SK-N-SH (cell line): ENCODE data around the gene CCNT1. TPM values are rescaled to one million over a fixed set of nuclear protein-coding genes. Genes with fewer than 3 reads are reported as not detected.

Source experiments
- CTCF ChIA-PET: fragments of 300-600, 350-600 bp; formaldehyde crosslinking; extraction: SDS; loops from one replicate; lab custom pipeline; 2021; lab: Yijun Ruan, JAX
- POLR2A ChIA-PET: fragments of 350-600 bp; sonication (Branson Sonifier 250); formaldehyde crosslinking; extraction: SDS; loops from one replicate; lab custom pipeline; 2020; ENCODE audit warnings: antibody characterized with exemption, inconsistent platforms; lab: Yijun Ruan, JAX
- DNase-seq: peaks from one replicate; pipeline ENCODE4 v3.0.0; 2012
- H2AFZ ChIP-seq: fragments of 200-600 bp; sonication (generic); 2 replicates; pipeline ENCODE4 v1.8.1; 2016; ENCODE audit warnings: antibody characterized with exemption, mild to moderate bottlenecking, low read depth
- H3F3A ChIP-seq: fragments of 200-600 bp; sonication (generic); replicated peaks from 2 replicates; pipeline ENCODE3; 2016; ENCODE audit warnings: antibody characterized with exemption, mild to moderate bottlenecking; ENCODE audit not compliant: insufficient read depth
- H3K27ac ChIP-seq, 2 experiments: fragments of 200-500 bp in 1 of 2; fragments of 200-600 bp in 1 of 2; sonication (Bioruptor generic) in 1 of 2; sonication (generic), shearing (Covaris generic) in 1 of 2; 2 replicates each; pipeline versions ENCODE4 v1.5.1 to v1.6.1; 2014 to 2016; ENCODE audit warnings: low read depth in 2 of 2, inconsistent platforms in 1 of 2, low read length in 1 of 2, mild to moderate bottlenecking in 1 of 2, mixed read lengths in 1 of 2
- H3K27me3 ChIP-seq: fragments of 200-600 bp; sonication (generic), shearing (Covaris generic); 2 replicates; pipeline ENCODE4 v1.6.1; 2016; ENCODE audit warnings: mixed run types; ENCODE audit not compliant: insufficient read depth
- H3K36me3 ChIP-seq, 2 experiments: fragments of 200-500 bp in 1 of 2; fragments of 200-600 bp in 1 of 2; sonication (Bioruptor generic) in 1 of 2; sonication (generic) in 1 of 2; replicated peaks in 1 of 2; 2 replicates each; pipeline versions ENCODE3 to v1.5.1; 2014 to 2016; ENCODE audit warnings: low read length in 1 of 2, mild to moderate bottlenecking in 1 of 2; ENCODE audit not compliant: insufficient read depth in 2 of 2, control insufficient read depth in 1 of 2
- H3K4me1 ChIP-seq, 2 experiments: fragments of 200-500 bp in 1 of 2; fragments of 200-600 bp in 1 of 2; sonication (Bioruptor generic) in 1 of 2; sonication (generic), shearing (Covaris generic) in 1 of 2; 2 replicates each; pipeline versions ENCODE4 v1.5.1 to v1.6.1; 2014 to 2016; ENCODE audit warnings: low read depth in 1 of 2, low read length in 1 of 2, mixed run types in 1 of 2; ENCODE audit not compliant: insufficient read depth in 2 of 2, control insufficient read depth in 1 of 2
- H3K4me2 ChIP-seq: fragments of 200-600 bp; sonication (generic), shearing (Covaris generic); 2 replicates; pipeline ENCODE4 v1.6.1; 2017; ENCODE audit warnings: mixed run types
- H3K4me3 ChIP-seq, 2 experiments: fragments of 200-500 bp in 1 of 2; fragments of 200-600 bp in 1 of 2; sonication (Bioruptor generic) in 1 of 2; sonication (generic), shearing (Covaris generic) in 1 of 2; 2 replicates each; pipeline versions ENCODE4 v1.5.1 to v1.8.1; 2014 to 2016; ENCODE audit warnings: low read depth in 2 of 2, inconsistent platforms in 1 of 2, low read length in 1 of 2, mild to moderate bottlenecking in 1 of 2, mixed read lengths in 1 of 2, moderate library complexity in 1 of 2
- H3K79me2 ChIP-seq: fragments of 200-600 bp; sonication (generic); 2 replicates; pipeline ENCODE4 v1.8.1; 2017; ENCODE audit warnings: mild to moderate bottlenecking; ENCODE audit not compliant: insufficient read depth
- H3K9ac ChIP-seq: fragments of 200-600 bp; sonication (generic); 2 replicates; pipeline ENCODE4 v1.6.1; 2017; ENCODE audit warnings: mixed run types
- H3K9me2 ChIP-seq: fragments of 200-600 bp; sonication (generic); 2 replicates; pipeline ENCODE4 v1.6.1; 2017; ENCODE audit warnings: mixed run types
- H3K9me3 ChIP-seq: fragments of 200-600 bp; sonication (generic); 2 replicates; pipeline ENCODE4 v1.6.1; 2017; ENCODE audit warnings: mixed run types, mild to moderate bottlenecking, moderate library complexity
- H4K20me1 ChIP-seq: fragments of 200-600 bp; sonication (generic); 2 replicates; pipeline ENCODE4 v1.6.1; 2017; ENCODE audit warnings: mild to moderate bottlenecking, mixed run types; ENCODE audit not compliant: insufficient read depth
- EZH2phosphoT487 ChIP-seq: fragments of 200-600 bp; sonication (generic); IDR thresholded peaks from 2 replicates; pipeline ENCODE4 v1.6.1; 2017; ENCODE audit warnings: low read depth, mixed run types, mild to moderate bottlenecking, antibody characterized with exemption, moderate library complexity, borderline replicate concordance
- FOSL2 ChIP-seq: IDR thresholded peaks from 2 replicates; pipeline ENCODE4 v1.4.0; 2012; ENCODE audit warnings: low read depth, mild to moderate bottlenecking, moderate library complexity, borderline replicate concordance
- JUND ChIP-seq: IDR thresholded peaks from 2 replicates; pipeline ENCODE4 v1.4.0; 2012
- NFIC ChIP-seq: IDR thresholded peaks from 2 replicates; pipeline ENCODE4 v1.4.0; 2012; ENCODE audit warnings: borderline replicate concordance
- NRF1 ChIP-seq: IDR thresholded peaks from 2 replicates; pipeline ENCODE4 v1.6.1; 2012; ENCODE audit warnings: low read depth, mild to moderate bottlenecking, low read length
- RAD21 ChIP-seq: IDR thresholded peaks from 2 replicates; pipeline ENCODE4 v1.6.1; 2012; ENCODE audit warnings: mild to moderate bottlenecking, low read length
- SIN3A ChIP-seq: IDR thresholded peaks from 2 replicates; pipeline ENCODE4 v1.6.1; 2012; ENCODE audit warnings: low read depth, mild to moderate bottlenecking, low read length, moderate library complexity, borderline replicate concordance
- TAF1 ChIP-seq: IDR thresholded peaks from 2 replicates; pipeline ENCODE4 v1.6.1; 2012; ENCODE audit warnings: low read depth, mild to moderate bottlenecking, low read length, moderate library complexity, borderline replicate concordance
- TCF12 ChIP-seq: IDR thresholded peaks from 2 replicates; pipeline ENCODE4 v1.4.0; 2012
- WGBS: methylation state at CpG from one replicate; pipeline ENCODE4 v1.1.6; 2017; ENCODE audit warnings: low lambda C conversion rate; 5-methylcytosine and 5-hydroxymethylcytosine counted together
- polyA plus RNA-seq, 3 experiments: library from polyadenylated mRNA; depleted of rRNA; stranded (reverse); fragments of >200 nt; gene quantifications; 2 replicates each; pipeline ENCODE4 v1.2.3, GENCODE V29; 2012
- TF ChIP-seq, protein P1 (sequence below): IDR thresholded peaks from 2 replicates; pipeline ENCODE4; 2012
- TF ChIP-seq, protein P2 (sequence below): IDR thresholded peaks from 2 replicates; pipeline ENCODE4 v1.4.0; 2012; ENCODE audit warnings: low read depth, borderline replicate concordance
- TF ChIP-seq, protein P3 (sequence below): fragments of 150-350 bp; IDR thresholded peaks from 2 replicates; pipeline ENCODE4 v1.6.1; 2017; ENCODE audit warnings: antibody characterized with exemption, low read length, low read depth, borderline replicate concordance

The CCNT1 gene
- polyA plus RNA-seq, 1 of the 3 experiments (the other 2 are of a cell fraction), result 7.2 TPM

DNA sequence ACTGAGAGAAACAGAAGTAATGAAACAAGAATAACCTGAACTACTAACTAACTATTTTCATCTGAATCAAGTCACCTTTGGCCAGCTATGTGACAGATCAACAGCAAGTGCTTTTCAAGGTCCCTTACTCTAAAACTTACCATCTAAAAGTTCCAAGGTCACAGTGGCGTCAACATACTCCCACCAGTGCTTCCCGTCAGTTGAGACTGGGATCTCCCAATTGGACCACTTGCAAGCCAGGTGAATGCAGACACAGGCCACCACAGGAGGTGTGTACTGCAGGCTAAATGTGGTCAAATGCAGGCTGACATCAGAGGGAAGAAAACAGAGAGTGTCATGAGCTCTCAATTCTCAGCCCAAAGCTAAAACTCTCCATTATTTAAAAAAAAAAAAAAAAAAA lies 20.6 kb downstream of the CCNT1 start:
- no peak overlapping the region for H2AFZ ChIP-seq
- CTCF ChIA-PET, result interaction anchor here (0.5 to 0.8 kb wide), 2 partner anchors 119 to 790 kb away, joined by 3 to 4 read pairs; no protein-coding TSS in a partner anchor
- no peaks in the 10 kb centered on the region for H4K20me1 ChIP-seq
- peaks cover 14% of the 10 kb centered on the region for H3F3A ChIP-seq
- no peak for DNase-seq
- WGBS, result 90% methylated on average over 2 of the region's 2 CpGs
- POLR2A ChIA-PET, result no interaction called here
- no peaks in the 10 kb centered on the region for H3K4me1 ChIP-seq
- no peak overlapping the region for H3K4me3 ChIP-seq
- TF ChIP-seq, protein P1, sequence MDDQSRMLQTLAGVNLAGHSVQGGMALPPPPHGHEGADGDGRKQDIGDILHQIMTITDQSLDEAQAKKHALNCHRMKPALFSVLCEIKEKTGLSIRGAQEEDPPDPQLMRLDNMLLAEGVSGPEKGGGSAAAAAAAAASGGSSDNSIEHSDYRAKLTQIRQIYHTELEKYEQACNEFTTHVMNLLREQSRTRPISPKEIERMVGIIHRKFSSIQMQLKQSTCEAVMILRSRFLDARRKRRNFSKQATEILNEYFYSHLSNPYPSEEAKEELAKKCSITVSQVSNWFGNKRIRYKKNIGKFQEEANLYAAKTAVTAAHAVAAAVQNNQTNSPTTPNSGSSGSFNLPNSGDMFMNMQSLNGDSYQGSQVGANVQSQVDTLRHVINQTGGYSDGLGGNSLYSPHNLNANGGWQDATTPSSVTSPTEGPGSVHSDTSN, result no peak
- TF ChIP-seq SIN3A (no peak), TCF12 (no peak)
- TF ChIP-seq, protein P2, sequence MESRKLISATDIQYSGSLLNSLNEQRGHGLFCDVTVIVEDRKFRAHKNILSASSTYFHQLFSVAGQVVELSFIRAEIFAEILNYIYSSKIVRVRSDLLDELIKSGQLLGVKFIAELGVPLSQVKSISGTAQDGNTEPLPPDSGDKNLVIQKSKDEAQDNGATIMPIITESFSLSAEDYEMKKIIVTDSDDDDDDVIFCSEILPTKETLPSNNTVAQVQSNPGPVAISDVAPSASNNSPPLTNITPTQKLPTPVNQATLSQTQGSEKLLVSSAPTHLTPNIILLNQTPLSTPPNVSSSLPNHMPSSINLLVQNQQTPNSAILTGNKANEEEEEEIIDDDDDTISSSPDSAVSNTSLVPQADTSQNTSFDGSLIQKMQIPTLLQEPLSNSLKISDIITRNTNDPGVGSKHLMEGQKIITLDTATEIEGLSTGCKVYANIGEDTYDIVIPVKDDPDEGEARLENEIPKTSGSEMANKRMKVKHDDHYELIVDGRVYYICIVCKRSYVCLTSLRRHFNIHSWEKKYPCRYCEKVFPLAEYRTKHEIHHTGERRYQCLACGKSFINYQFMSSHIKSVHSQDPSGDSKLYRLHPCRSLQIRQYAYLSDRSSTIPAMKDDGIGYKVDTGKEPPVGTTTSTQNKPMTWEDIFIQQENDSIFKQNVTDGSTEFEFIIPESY, result no peak
- peaks cover 76% of the 10 kb centered on the region for H3K79me2 ChIP-seq
- no peak overlapping the region for H3K27ac ChIP-seq
- H3K9me2 ChIP-seq, result no peaks in the 10 kb centered on the region
- peaks cover 71 to 80% of the 10 kb centered on the region in 2 experiments for H3K36me3 ChIP-seq
- no peak overlapping the region for H3K9ac ChIP-seq
- H3K27me3 ChIP-seq, result no peaks in the 10 kb centered on the region
- H3K9me3 ChIP-seq, result no peaks in the 10 kb centered on the region
- H3K4me2 ChIP-seq, result no peak overlapping the region

DNA sequence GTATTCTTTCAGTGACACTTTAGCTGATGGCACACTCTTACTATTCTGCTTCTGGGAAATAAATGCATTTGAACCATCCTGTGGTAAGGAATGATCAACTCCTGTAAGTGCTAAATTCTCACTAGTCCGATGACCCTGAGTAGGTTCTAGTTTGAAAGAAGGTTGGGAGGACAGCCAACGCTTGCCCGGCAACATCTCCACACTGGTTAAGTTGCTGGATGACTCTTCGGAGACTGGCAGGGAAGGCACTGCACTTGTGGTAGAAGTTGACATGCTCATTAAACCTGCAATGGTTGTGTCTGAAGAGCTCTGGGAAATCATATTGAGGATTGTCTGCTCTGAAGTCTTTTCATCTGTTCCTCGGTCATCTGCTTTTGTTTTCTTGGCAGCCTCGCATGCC lies 22.5 kb downstream of the CCNT1 start:
- Histone ChIP-seq H4K20me1 (peaks cover 11% of the 10 kb centered on the region), H3K36me3 (peaks cover 76 to 84% of the 10 kb centered on the region in 2 experiments), H3K9ac (no peak overlapping the region), H3K9me2 (no peaks in the 10 kb centered on the region), H3K27ac (no peak overlapping the region), H3K4me2 (no peak overlapping the region), H3K27me3 (no peaks in the 10 kb centered on the region), H3K4me3 (no peak overlapping the region), H2AFZ (no peak overlapping the region), H3K4me1 (no peaks in the 10 kb centered on the region), H3K79me2 (peaks cover 66% of the 10 kb centered on the region), H3K9me3 (no peaks in the 10 kb centered on the region), H3F3A (peaks cover 22% of the 10 kb centered on the region)
- 96% methylated on average over 6 of the region's 6 CpGs for WGBS
- no peak for DNase-seq
- TF ChIP-seq EZH2phosphoT487 (no peak), JUND (no peak), FOSL2 (no peak), TAF1 (no peak), NFIC (no peak), RAD21 (no peak), SIN3A (no peak), NRF1 (no peak)
- TF ChIP-seq, protein P1, result no peak
- TF ChIP-seq, protein P3, sequence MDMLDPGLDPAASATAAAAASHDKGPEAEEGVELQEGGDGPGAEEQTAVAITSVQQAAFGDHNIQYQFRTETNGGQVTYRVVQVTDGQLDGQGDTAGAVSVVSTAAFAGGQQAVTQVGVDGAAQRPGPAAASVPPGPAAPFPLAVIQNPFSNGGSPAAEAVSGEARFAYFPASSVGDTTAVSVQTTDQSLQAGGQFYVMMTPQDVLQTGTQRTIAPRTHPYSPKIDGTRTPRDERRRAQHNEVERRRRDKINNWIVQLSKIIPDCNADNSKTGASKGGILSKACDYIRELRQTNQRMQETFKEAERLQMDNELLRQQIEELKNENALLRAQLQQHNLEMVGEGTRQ, result no peak
- POLR2A ChIA-PET, result no interaction called here
- CTCF ChIA-PET, result no interaction called here
